Measurements from ENCODE around the gene AP5Z1.

DNA sequence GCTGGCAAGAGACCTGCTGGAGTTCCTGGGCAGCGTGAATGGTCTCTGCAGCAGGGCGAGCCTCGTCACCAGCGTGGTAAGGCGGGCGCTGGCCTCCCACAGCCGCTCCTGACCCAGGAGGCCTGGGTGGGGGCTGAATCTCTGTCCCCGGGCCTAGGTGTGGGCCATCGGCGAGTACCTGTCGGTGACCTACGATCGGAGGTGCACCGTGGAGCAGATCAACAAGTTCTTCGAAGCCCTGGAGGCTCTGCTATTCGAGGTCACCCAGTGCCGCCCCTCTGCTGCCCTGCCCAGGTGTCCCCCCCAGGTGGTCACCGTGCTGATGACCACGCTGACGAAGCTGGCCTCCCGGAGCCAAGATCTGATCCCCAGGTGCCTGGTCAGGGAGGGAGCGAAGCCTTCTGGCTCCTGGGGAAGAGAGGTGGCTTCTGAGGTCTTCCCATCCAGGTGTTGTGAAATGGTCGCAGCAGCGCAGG, 15.1 kb downstream of the AP5Z1 start:
- TF ChIP-seq CTCF (conservative IDR thresholded peaks at IDR 0.05) (no peak), EZH2 (IDR thresholded peaks at IDR 0.05; ENCODE audit: low read depth) (no peak)

All from PC-9 (cell line).